Endothelial cell (in vitro differentiated cells): Measurements from ENCODE around the gene PKP2. TPM values are rescaled to one million over a fixed set of nuclear protein-coding genes. Genes with fewer than 3 reads are reported as not detected.

Source experiments
- DNase-seq: peaks from one replicate; pipeline ENCODE4 v3.0.0; 2021; ENCODE audit warnings: low spot score
- H3K27ac Mint-ChIP-seq: one replicate; pipeline ENCODE4 v1.8.0; 2021; ENCODE audit warnings: mixed read lengths, inconsistent platforms; ENCODE audit not compliant: unreplicated experiment
- H3K27me3 Mint-ChIP-seq: one replicate; pipeline ENCODE4 v1.8.0; 2021; ENCODE audit warnings: mild to moderate bottlenecking, moderate library complexity, mixed read lengths, inconsistent platforms; ENCODE audit not compliant: unreplicated experiment
- H3K36me3 Mint-ChIP-seq: one replicate; pipeline ENCODE4 v1.8.0; 2021; ENCODE audit warnings: mild to moderate bottlenecking, low read depth, mixed read lengths, inconsistent platforms; ENCODE audit not compliant: unreplicated experiment
- H3K4me1 Mint-ChIP-seq: one replicate; pipeline ENCODE4 v1.8.0; 2021; ENCODE audit warnings: mild to moderate bottlenecking, mixed read lengths, inconsistent platforms; ENCODE audit not compliant: unreplicated experiment
- H3K4me3 Mint-ChIP-seq: one replicate; pipeline ENCODE4 v1.8.0; 2021; ENCODE audit warnings: mild to moderate bottlenecking, mixed read lengths, inconsistent platforms; ENCODE audit not compliant: unreplicated experiment
- H3K9me3 Mint-ChIP-seq: one replicate; pipeline ENCODE4 v1.8.0; 2021; ENCODE audit warnings: mixed read lengths, inconsistent platforms; ENCODE audit not compliant: unreplicated experiment
- total RNA-seq: library from RNA; stranded (reverse); fragmentation: NEBNext Ultra II Directional; extraction: Animal tissue kit (Norgen Biotek cat#: 25700); gene quantifications from one replicate; pipeline ENCODE4 v1.2.1, GENCODE V29; 2021; ENCODE audit not compliant: unreplicated experiment
- TF ChIP-seq, protein P1 (sequence below): fragments of 200-600 bp; sonication (generic); IDR thresholded peaks from one replicate; pipeline ENCODE4 v1.5.0; 2021; ENCODE audit warnings: antibody characterized with exemption; ENCODE audit not compliant: unreplicated experiment

PKP2 gene
- total RNA-seq, 1 donor from 2014 or later = 9.0 TPM

DNA sequence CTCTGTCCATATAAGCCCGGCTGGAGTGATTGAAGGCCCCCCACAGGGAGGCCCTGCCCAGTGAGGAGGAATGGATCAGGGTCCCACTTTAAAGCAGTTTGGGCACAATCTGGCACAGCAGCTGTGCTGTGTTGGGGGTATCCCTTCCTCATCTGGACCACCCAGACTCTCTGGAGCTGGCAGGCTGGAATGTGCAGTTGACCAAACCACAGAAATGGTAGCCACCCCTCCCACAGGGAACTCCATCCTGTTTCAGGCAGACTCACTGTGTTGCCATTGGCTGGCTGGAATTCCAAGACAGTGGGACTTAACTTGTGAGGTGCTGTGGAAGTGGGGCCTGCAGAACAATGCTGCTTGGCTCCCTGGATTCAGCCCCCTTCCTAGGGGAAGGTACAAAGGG is 87.4 kb downstream of the PKP2 start:
- Mint-ChIP-seq H3K27me3 (peaks cover 1% of the 10 kb centered on the region), H3K4me1 (no peaks in the 10 kb centered on the region), H3K27ac (no peak overlapping the region), H3K36me3 (peaks cover 3% of the 10 kb centered on the region), H3K4me3 (no peak overlapping the region), H3K9me3 (no peaks in the 10 kb centered on the region)
- DNase-seq = no peak
- TF ChIP-seq, protein P1, sequence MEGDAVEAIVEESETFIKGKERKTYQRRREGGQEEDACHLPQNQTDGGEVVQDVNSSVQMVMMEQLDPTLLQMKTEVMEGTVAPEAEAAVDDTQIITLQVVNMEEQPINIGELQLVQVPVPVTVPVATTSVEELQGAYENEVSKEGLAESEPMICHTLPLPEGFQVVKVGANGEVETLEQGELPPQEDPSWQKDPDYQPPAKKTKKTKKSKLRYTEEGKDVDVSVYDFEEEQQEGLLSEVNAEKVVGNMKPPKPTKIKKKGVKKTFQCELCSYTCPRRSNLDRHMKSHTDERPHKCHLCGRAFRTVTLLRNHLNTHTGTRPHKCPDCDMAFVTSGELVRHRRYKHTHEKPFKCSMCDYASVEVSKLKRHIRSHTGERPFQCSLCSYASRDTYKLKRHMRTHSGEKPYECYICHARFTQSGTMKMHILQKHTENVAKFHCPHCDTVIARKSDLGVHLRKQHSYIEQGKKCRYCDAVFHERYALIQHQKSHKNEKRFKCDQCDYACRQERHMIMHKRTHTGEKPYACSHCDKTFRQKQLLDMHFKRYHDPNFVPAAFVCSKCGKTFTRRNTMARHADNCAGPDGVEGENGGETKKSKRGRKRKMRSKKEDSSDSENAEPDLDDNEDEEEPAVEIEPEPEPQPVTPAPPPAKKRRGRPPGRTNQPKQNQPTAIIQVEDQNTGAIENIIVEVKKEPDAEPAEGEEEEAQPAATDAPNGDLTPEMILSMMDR = no peak

DNA sequence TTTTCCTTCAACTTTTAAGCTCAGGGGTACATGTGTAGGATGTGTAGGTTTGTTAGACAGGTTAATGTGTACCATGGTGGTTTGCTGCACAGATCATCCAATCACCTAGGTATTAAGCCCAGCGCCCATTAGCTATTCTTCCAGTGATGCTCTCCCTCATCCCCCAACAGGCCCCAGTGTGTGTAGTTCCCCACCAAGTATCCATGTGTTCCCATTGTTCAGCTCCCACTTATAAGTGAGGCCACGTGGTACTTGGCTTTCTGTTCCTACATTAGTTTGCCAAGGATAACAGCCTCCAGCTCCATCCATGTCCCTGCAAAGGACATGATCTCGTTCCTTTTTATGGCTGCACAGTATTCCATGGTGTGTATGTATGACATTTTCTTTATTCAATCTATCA is 92.3 kb downstream of the PKP2 start:
- TF ChIP-seq, protein P1 = no peak
- H3K36me3 Mint-ChIP-seq = no peaks in the 10 kb centered on the region
- peaks cover 3% of the 10 kb centered on the region for H3K27me3 Mint-ChIP-seq
- H3K4me3 Mint-ChIP-seq = no peak overlapping the region
- H3K9me3 Mint-ChIP-seq = no peaks in the 10 kb centered on the region
- no peaks in the 10 kb centered on the region for H3K4me1 Mint-ChIP-seq
- no peak overlapping the region for H3K27ac Mint-ChIP-seq
- no peak for DNase-seq

DNA sequence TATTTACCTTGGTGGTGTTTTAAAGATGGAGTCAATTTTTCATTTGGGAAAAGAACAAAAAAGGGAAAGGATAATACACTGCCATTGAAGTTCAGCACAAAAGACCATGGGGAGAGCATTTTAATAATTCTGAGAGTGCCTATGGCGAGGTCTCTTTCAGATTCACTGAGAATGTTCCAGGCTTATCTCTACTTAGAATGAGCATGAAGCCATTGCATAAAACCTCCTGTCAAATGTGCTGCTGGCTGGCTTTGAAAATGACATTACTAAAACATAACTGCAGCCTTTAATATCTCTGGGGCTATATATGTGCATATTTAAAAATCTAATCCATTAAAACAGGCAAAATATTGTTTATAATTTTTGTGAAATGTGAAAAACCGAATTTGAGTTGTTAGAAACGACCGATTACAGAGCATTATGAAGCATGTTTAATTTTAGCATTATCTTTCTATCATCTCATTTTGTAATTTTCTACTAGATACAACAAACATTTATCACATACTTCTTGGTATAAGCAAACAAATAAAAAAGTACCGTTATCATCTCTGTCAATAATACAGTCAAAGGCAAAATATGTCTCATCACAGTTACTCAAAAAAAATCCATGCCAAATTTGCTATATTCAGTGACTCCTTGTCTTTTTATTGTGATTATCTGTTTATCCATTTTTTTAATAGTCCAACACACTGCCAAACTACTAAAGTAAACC is 95.2 kb downstream of the PKP2 start:
- TF ChIP-seq, protein P1 = no peak
- Mint-ChIP-seq H3K4me3 (no peak overlapping the region), H3K4me1 (no peaks in the 10 kb centered on the region), H3K9me3 (no peaks in the 10 kb centered on the region), H3K27ac (no peak overlapping the region), H3K27me3 (peaks cover 3% of the 10 kb centered on the region), H3K36me3 (no peaks in the 10 kb centered on the region)
- DNase-seq = no peak

DNA sequence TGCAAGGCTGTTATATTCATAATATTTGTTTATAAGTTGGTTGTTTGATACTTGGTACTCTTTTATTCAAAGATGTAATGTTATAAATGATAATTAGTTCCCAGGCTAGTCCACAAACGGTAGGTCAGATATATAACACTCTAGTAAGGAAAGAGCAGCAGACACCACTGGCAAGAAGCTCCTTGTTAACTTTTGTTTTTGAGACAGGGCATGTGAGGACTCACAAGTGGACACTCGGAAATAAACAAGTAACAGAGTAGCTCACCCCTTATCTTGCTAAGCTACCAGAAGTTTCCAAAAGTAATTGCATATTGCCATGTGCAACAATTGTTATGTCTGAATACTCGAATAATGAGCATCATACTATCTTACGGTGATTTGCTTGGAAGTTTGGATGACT is 102.3 kb downstream of the PKP2 start:
- H3K27ac Mint-ChIP-seq = no peak overlapping the region
- DNase-seq = no peak
- no peaks in the 10 kb centered on the region for H3K4me1 Mint-ChIP-seq
- TF ChIP-seq, protein P1 = no peak
- no peak overlapping the region for H3K4me3 Mint-ChIP-seq
- H3K36me3 Mint-ChIP-seq = no peaks in the 10 kb centered on the region
- peaks cover 1% of the 10 kb centered on the region for H3K27me3 Mint-ChIP-seq
- no peaks in the 10 kb centered on the region for H3K9me3 Mint-ChIP-seq

DNA sequence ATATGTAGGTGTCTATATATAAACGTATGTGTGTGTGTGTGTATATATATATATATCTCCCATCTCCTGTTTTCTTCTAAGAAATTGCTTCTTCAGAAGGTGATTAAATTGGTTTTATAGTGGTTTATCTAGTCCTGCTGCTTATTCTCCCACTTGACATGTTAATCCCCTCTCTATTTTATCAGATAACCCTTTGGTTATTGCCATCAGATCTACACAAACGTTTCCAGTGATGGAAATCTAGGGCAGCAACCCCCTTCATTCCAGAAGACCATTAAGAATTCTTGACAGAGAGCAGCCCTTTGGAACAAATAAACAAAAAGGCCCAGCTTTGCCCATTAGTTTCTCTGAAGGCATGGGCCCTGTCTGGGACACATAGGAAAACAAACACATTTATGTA is 106.7 kb downstream of the PKP2 start:
- Mint-ChIP-seq H3K4me3 (no peak overlapping the region), H3K27ac (no peak overlapping the region), H3K4me1 (no peaks in the 10 kb centered on the region), H3K27me3 (peaks cover 4% of the 10 kb centered on the region), H3K36me3 (peaks cover 3% of the 10 kb centered on the region), H3K9me3 (no peaks in the 10 kb centered on the region)
- TF ChIP-seq, protein P1 = no peak
- DNase-seq = no peak
